ENCODE measurements around the gene OOSP3. TPM values are rescaled to one million over a fixed set of nuclear protein-coding genes. Genes with fewer than 3 reads are reported as not detected.

The OOSP3 gene
- total RNA-seq, 1 donor from 2014 or later, result not detected

DNA sequence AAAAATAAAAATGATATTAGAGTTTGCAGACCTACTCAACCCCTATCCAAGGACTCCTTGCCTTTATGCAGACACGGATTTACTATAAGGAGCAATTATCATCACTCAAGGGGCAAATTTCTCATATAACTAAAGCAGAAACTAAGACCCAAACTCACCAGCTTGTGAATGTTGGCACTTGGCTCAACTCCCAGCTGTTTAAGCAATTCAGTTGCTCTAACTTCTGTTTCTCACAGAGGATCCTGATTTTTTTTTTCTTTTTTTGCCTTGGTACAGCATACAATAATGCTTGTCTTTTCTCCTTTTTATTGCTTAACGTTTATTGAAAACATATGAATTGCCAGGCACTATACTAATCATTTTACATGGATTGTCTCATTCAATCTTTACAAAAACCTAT, 23.7 kb upstream of the OOSP3 start:
- intact Hi-C loops (cut with DNase I), result no loop called here
- Histone ChIP-seq H3K4me3 (no peak overlapping the region), H3K27me3 (no peaks in the 10 kb centered on the region), H3K9me3 (no peaks in the 10 kb centered on the region), H3K36me3 (no peaks in the 10 kb centered on the region), H3K27ac (no peak overlapping the region), H3K4me1 (no peaks in the 10 kb centered on the region)
- no peak for DNase-seq (ENCODE audit: extremely low spot score in 2 of 2)
- no peak for TF ChIP-seq POLR2A (IDR thresholded peaks at IDR 0.05)
- no peak for TF ChIP-seq POLR2AphosphoS5 (IDR thresholded peaks at IDR 0.05; ENCODE audit: insufficient read depth in 1 of 2, low read depth in 1 of 2)
- no peak for TF ChIP-seq CTCF (IDR thresholded peaks at IDR 0.05)

DNA sequence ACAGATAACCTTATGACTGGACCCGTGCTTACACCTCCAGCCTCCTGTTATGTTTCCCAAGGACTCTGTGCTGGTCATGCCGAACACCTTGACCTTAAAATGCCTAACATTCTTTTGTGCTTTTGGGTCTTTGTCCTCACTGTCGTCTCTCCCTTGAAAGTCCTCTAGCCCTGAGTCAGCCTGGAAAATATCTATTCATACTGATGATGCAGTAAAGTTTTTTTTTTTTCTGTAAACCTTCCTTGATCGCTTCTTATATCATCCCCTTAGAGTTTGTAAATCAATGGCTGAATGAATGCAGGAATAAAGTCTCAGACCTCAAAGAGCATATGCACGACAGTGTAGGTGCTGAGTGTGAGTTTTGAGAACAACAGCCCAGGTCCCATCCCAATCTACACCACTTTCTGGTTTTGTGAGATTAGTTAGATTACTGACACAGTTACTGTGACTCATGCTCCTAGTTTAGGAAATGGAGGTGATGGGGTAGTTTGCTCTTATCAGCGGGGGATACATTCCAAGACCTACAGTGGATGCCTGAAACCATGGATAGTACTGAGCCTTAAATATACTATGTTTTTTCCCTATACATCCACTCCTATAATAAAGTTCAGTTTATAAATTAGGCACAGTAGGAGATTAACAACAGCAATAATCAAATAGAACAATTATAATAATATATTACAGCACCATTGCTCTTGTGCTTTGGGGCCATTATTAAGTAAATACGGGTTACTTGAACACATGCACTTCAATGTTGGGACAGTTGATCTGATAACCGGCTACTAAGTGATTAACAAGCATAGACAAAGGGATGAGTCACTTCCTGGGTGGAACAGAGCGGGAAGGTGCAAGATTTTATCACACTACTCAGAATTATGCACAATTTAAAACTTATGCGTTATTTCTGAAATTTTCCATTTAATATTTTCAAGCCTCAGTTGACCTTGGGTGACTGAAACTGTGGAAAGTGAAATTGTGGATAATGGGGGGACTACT, 20.8 kb upstream of the OOSP3 start:
- H3K27ac ChIP-seq, result no peak overlapping the region
- intact Hi-C loops (cut with DNase I), result no loop called here
- H3K27me3 ChIP-seq, result no peaks in the 10 kb centered on the region
- H3K36me3 ChIP-seq, result no peaks in the 10 kb centered on the region
- no peak overlapping the region for H3K4me3 ChIP-seq
- DNase-seq (ENCODE audit: extremely low spot score in 2 of 2), result no peak
- H3K4me1 ChIP-seq, result no peaks in the 10 kb centered on the region
- no peaks in the 10 kb centered on the region for H3K9me3 ChIP-seq
- TF ChIP-seq POLR2AphosphoS5 (IDR thresholded peaks at IDR 0.05; ENCODE audit: insufficient read depth in 1 of 2, low read depth in 1 of 2) (no peak), POLR2A (IDR thresholded peaks at IDR 0.05) (no peak), CTCF (IDR thresholded peaks at IDR 0.05) (no peak)

- no peaks in the 10 kb centered on the region for H3K9me3 ChIP-seq
- DNase-seq (ENCODE audit: extremely low spot score in 2 of 2), result no peak
- H3K27ac ChIP-seq, result no peak overlapping the region
- H3K4me1 ChIP-seq, result no peaks in the 10 kb centered on the region
- no peak overlapping the region for H3K4me3 ChIP-seq
- no peaks in the 10 kb centered on the region for H3K27me3 ChIP-seq
- intact Hi-C loops (cut with DNase I), result no loop called here
- no peaks in the 10 kb centered on the region for H3K36me3 ChIP-seq
- no peak for TF ChIP-seq CTCF (IDR thresholded peaks at IDR 0.05)
- no peak for TF ChIP-seq POLR2AphosphoS5 (IDR thresholded peaks at IDR 0.05; ENCODE audit: insufficient read depth in 1 of 2, low read depth in 1 of 2)
- TF ChIP-seq POLR2A (IDR thresholded peaks at IDR 0.05), result no peak
These were observed 18.9 kb upstream of the OOSP3 start for GRCh38 chr11:59859673-59860072.

DNA sequence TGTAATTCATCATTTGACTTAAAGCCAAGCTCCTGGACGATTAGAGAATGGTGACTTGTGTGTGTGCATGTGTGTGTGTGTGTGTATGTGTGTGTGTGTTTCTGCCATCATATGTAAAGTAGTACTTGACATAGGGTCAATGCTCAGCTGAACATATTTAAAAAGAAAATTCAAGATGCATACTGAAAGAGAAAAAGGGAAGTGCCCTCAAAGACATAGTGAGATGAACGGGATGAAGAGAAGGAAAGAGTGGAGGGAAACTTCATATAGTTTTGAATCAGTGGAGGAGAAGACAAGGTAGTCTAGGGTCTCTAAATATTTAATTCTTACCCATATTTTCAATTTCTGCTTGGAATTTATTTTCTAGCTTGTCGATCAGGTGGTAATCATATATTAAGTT, 16.3 kb upstream of the OOSP3 start:
- no peaks in the 10 kb centered on the region for H3K9me3 ChIP-seq
- intact Hi-C loops (cut with DNase I), result no loop called here
- TF ChIP-seq CTCF (IDR thresholded peaks at IDR 0.05) (no peak), POLR2A (IDR thresholded peaks at IDR 0.05) (no peak), POLR2AphosphoS5 (IDR thresholded peaks at IDR 0.05; ENCODE audit: insufficient read depth in 1 of 2, low read depth in 1 of 2) (no peak)
- H3K36me3 ChIP-seq, result no peaks in the 10 kb centered on the region
- no peaks in the 10 kb centered on the region for H3K27me3 ChIP-seq
- H3K27ac ChIP-seq, result no peak overlapping the region
- H3K4me1 ChIP-seq, result no peaks in the 10 kb centered on the region
- no peak overlapping the region for H3K4me3 ChIP-seq
- no peak for DNase-seq (ENCODE audit: extremely low spot score in 2 of 2)

DNA sequence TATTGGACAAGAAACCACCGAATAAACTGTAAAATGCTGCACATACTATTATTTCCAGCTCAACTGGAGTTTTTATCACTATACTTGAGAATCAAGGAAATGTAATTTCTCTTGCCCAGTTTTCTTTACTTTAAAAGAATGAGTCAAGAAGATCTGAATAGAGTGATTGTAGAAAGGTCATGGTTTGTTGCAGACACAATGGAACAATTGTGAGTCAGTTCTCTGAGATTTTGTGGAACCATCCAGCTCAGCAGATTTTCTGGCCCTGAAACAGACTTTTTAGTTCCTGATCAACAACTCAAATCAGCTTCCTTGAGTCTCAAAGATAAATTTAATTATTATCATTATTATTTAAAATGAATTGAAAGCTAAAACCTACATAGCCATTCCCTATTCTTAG, 13.6 kb upstream of the OOSP3 start:
- Histone ChIP-seq H3K27ac (no peak overlapping the region), H3K27me3 (no peaks in the 10 kb centered on the region), H3K4me1 (no peaks in the 10 kb centered on the region), H3K4me3 (no peak overlapping the region), H3K9me3 (no peaks in the 10 kb centered on the region), H3K36me3 (no peaks in the 10 kb centered on the region)
- DNase-seq (ENCODE audit: extremely low spot score in 2 of 2), result no peak
- TF ChIP-seq POLR2AphosphoS5 (IDR thresholded peaks at IDR 0.05; ENCODE audit: insufficient read depth in 1 of 2, low read depth in 1 of 2) (no peak), POLR2A (IDR thresholded peaks at IDR 0.05) (no peak), CTCF (IDR thresholded peaks at IDR 0.05) (no peak)
- intact Hi-C loops (cut with DNase I), result no loop called here

All from vagina (tissue), 2 donors.